Testis (tissue), 3 donors: ENCODE data around the gene MTMR6. TPM values are rescaled to one million over a fixed set of nuclear protein-coding genes. Genes with fewer than 3 reads are reported as not detected.
A peak's percentile ranks its signal among the peaks of the same experiment; 100 is the strongest.

Experiments
- DNase-seq: peaks from one replicate; pipeline ENCODE4 v3.0.0-alpha.2; 2019
- H3K27ac ChIP-seq, 2 donors: fragments of 200-600 bp; sonication (generic); one replicate each; pipeline ENCODE4 v1.5.1; 2019
- H3K27me3 ChIP-seq: fragments of 200-600 bp; sonication (generic); one replicate; pipeline ENCODE4 v1.5.1; 2019
- H3K36me3 ChIP-seq: fragments of 200-600 bp; sonication (generic); one replicate; pipeline ENCODE4 v1.5.1; 2017; ENCODE audit warnings: low read depth; ENCODE audit errors: missing control alignments
- H3K4me1 ChIP-seq: fragments of 200-600 bp; sonication (generic); one replicate; pipeline ENCODE4 v1.5.1; 2019
- H3K4me3 ChIP-seq, 2 donors: fragments of 200-600 bp; sonication (generic); one replicate each; pipeline ENCODE4 v1.5.1; 2017 to 2019
- H3K9me3 ChIP-seq: fragments of 200-600 bp; sonication (generic); one replicate; pipeline ENCODE4 v1.5.1; 2017
- POLR2A ChIP-seq: fragments of 450-650 bp; IDR thresholded peaks from one replicate; pipeline ENCODE4 v1.6.1; 2017; ENCODE audit warnings: antibody characterized with exemption, mild to moderate bottlenecking, moderate library complexity
- WGBS, 2 donors: methylation state at CpG; one replicate each; pipeline ENCODE4 v1.1.5; 2018; 5-methylcytosine and 5-hydroxymethylcytosine counted together
- intact Hi-C: fragments of 100-400 bp; cut with DNase I; formaldehyde crosslinking; loops from one replicate; pipeline ENCODE4 v1.15.1; 2023; ENCODE audit warnings: low total_unique reads
- polyA plus RNA-seq: library from polyadenylated mRNA; stranded (reverse); fragments of 350-450 nt; fragmentation: Illumina TruSeq; extraction: RNeasy Lipid Tissue Mini Kit (QIAGEN cat#74804); gene quantifications from one replicate; pipeline ENCODE4 v1.2.3, GENCODE V29; 2014; ENCODE audit warnings: low read depth, low replicate concordance; ENCODE audit not compliant: insufficient read depth
- total RNA-seq, 2 donors: library from RNA; depleted of rRNA; stranded (reverse); fragments of >200 nt; gene quantifications; one replicate each; pipeline ENCODE4 v1.2.3, GENCODE V29; 2016
- TF ChIP-seq, protein P1 (sequence below), 3 experiments: fragments of 450-650 bp in 2 of 3; fragments of 200-600 bp in 1 of 3; sonication (generic) in 1 of 3; IDR thresholded peaks; one replicate each; pipeline ENCODE4 v1.5.1; 2016 to 2019; ENCODE audit warnings: antibody characterized with exemption in 3 of 3, mild to moderate bottlenecking in 2 of 3, moderate library complexity in 1 of 3

Gene MTMR6
- total and polyA plus RNA-seq, 3 donors from 2014 or later = 23.2 to 46.1 (median 24.0) TPM

DNA sequence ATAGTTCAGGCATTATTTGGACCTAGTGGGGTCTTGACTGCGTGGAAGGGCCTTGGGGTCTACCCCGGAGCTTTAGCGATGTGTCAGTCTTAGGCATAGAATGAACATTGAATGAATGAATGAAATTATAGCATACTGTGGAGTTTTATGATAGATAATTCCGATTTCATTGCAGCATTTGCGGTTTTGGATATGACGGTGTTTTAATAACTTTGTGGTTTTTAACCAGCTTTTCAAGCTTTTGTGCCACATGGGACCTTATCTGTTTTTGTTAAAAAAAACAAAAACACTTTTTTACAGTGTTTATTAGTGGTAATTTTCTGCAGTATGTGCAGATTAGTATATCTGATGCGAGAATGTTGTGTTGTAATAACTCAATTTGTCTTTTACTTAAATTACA, 14.8 kb upstream of the MTMR6 start:
- intact Hi-C loops = no loop called here
- 2 to 3% methylated on average over 7 of the region's 7 CpGs for WGBS, 2 donors
- peak overlapping the region; percentile 81 to 94 for H3K4me3 ChIP-seq
- H3K27me3 ChIP-seq = no peaks in the 10 kb centered on the region
- no peaks in the 10 kb centered on the region for H3K9me3 ChIP-seq
- H3K36me3 ChIP-seq = no peaks in the 10 kb centered on the region
- H3K4me1 ChIP-seq = peaks cover 10% of the 10 kb centered on the region
- TF ChIP-seq, protein P1, sequence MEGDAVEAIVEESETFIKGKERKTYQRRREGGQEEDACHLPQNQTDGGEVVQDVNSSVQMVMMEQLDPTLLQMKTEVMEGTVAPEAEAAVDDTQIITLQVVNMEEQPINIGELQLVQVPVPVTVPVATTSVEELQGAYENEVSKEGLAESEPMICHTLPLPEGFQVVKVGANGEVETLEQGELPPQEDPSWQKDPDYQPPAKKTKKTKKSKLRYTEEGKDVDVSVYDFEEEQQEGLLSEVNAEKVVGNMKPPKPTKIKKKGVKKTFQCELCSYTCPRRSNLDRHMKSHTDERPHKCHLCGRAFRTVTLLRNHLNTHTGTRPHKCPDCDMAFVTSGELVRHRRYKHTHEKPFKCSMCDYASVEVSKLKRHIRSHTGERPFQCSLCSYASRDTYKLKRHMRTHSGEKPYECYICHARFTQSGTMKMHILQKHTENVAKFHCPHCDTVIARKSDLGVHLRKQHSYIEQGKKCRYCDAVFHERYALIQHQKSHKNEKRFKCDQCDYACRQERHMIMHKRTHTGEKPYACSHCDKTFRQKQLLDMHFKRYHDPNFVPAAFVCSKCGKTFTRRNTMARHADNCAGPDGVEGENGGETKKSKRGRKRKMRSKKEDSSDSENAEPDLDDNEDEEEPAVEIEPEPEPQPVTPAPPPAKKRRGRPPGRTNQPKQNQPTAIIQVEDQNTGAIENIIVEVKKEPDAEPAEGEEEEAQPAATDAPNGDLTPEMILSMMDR (IDR thresholded peaks at IDR 0.05) = no peak
- H3K27ac ChIP-seq = peak overlapping the region; percentile 94 to 97
- no peak for DNase-seq

DNA sequence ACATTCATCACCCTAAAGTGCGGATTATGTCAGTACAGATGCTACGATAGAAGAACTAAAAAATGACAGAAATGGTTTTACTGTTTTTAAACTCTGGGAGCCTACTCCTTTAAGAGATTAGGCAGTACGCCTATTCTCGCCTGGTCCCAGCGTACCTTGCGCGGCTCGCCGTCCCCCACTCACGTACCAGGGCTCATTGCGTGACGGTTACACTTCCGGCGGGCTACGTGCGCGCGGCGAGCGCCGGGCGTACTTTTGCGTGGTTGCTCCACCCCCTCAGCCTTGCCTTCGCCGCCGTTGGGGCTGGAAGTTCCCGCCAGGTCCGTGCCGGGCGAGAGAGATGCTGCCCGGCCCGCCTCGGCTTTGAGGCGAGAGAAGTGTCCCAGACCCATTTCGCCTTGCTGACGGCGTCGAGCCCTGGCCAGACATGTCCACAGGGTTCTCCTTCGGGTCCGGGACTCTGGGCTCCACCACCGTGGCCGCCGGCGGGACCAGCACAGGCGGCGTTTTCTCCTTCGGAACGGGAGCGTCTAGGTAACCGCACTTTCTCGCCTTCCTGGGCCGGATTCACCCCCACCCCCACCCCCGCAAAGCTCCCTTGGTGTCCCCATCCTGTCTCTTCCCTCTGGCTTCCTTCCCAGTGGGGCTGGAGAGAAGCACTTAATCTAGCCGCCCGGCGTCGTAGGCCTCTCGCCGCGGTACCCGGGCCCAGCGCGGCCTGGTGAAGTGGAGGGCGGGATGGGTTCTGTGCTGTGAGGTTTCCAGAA, 14.2 kb upstream of the MTMR6 start, which contains the start of gene NUP58:
NUP58 (plus strand) TSS at position 279 of the 767 bp plus-strand sequence; CDS start at position 428, 149 bp downstream.
- peak within 1 kb of the TSS; percentile 94 to 97 for H3K27ac ChIP-seq
- no peaks in the 10 kb centered on the region for H3K27me3 ChIP-seq
- TF ChIP-seq POLR2A = peak; percentile 61
- TF ChIP-seq, protein P1 (IDR thresholded peaks at IDR 0.05) = peak in 1 of 3 experiments; percentile 26
- DNase-seq = peak; percentile 97
- peaks cover 6% of the 10 kb centered on the region for H3K4me1 ChIP-seq
- H3K4me3 ChIP-seq = peak within 1 kb of the TSS; percentile 81 to 94
- WGBS, 2 donors = 0% methylated on average over 39 to 64 of the region's 64 CpGs
- intact Hi-C loops = no loop called here
- H3K36me3 ChIP-seq = no peaks in the 10 kb centered on the region
- no peaks in the 10 kb centered on the region for H3K9me3 ChIP-seq

DNA sequence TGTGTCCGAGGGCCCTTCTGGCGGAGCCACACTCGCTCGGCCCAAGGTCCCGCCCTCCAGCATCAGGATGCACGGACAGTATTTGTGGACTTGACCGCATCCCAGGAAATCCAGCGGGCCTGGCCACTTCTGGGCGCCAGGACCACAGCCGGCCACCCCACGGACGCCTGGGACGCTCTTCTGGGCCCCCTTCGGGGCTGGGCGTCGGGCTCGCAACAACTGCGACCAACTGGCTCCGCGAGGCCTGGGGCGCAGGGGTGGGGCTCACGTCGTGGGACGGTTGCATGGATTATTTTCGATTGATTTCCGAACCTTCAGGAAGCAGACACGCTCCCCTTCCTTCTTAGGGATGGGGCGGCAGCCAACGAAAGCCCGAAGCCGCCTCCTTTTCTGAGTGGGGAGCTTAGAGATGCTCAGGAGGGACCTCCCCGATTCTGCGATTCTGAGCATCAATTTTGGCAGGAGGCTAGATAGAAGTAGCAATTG, 13.6 kb upstream of the MTMR6 start:
- TF ChIP-seq, protein P1 (IDR thresholded peaks at IDR 0.05) = no peak
- no peak for TF ChIP-seq POLR2A
- 11% methylated on average over 20 to 24 of the region's 33 CpGs for WGBS, 2 donors
- Histone ChIP-seq H3K4me1 (peaks cover 6% of the 10 kb centered on the region), H3K27ac (peak overlapping the region; percentile 94 to 97), H3K9me3 (no peaks in the 10 kb centered on the region), H3K36me3 (no peaks in the 10 kb centered on the region), H3K4me3 (peak overlapping the region; percentile 81 to 94), H3K27me3 (no peaks in the 10 kb centered on the region)
- intact Hi-C loops = no loop called here
- peak; percentile 43 for DNase-seq

DNA sequence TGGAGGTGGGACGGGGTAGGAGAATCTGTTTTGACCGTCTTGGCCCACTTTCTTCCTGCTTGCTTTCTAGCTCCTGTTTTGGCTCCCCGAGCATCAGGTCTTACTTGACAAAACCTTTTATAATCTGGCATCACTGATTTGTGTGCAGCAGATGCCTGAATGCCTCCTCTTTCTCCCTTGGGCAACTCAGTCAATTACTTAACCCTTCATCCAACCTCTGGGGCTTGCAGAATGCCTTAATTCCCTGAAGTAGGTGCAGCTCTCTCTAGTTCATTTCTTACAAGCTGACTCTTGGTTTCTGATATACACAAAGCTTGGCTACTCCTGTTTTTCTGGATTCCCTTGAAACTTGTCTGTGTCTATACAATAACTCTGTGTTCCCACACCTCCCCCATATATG, 8.4 kb upstream of the MTMR6 start:
- Histone ChIP-seq H3K9me3 (no peaks in the 10 kb centered on the region), H3K4me3 (no peak overlapping the region), H3K27ac (no peak overlapping the region), H3K27me3 (no peaks in the 10 kb centered on the region), H3K4me1 (no peaks in the 10 kb centered on the region), H3K36me3 (no peaks in the 10 kb centered on the region)
- 79 to 90% methylated on average over 3 of the region's 3 CpGs for WGBS, 2 donors
- DNase-seq = no peak
- intact Hi-C loops = no loop called here
- no peak for TF ChIP-seq POLR2A
- TF ChIP-seq, protein P1 (IDR thresholded peaks at IDR 0.05) = no peak
